ENCODE results near the gene GPR160. TPM values are rescaled to one million over a fixed set of nuclear protein-coding genes. Genes with fewer than 3 reads are reported as not detected.

Gene GPR160
- total and polyA plus RNA-seq, 9 of the 15 experiments (the other 6 are each of a cell fraction or from before 2014, with no cell fraction given), result 1.3 to 10.5 (median 8.3) TPM

GRCh38 chr3:170130532-170130931, 92.7 kb downstream of the GPR160 start (continued):
- TF ChIP-seq HOMEZ (CRISPR knock-in tag; IDR thresholded peaks at IDR 0.05) (no peak), POLR3G (IDR thresholded peaks at IDR 0.05; ENCODE audit: extremely low read depth, insufficient read length, insufficient replicate concordance) (no peak), STAT5A (IDR thresholded peaks at IDR 0.05; ENCODE audit: borderline replicate concordance, low read length) (no peak), PHTF2 (CRISPR knock-in tag; IDR thresholded peaks at IDR 0.05) (no peak), ZC3H11A (IDR thresholded peaks at IDR 0.05; ENCODE audit: low read depth, low read length) (no peak), BRF1 (IDR thresholded peaks at IDR 0.05; ENCODE audit: borderline replicate concordance, extremely low read depth, insufficient read length) (no peak), L3MBTL2 (IDR thresholded peaks at IDR 0.05) (peak; percentile 62), ZNF124 (CRISPR knock-in tag; IDR thresholded peaks at IDR 0.05) (no peak), RBM15 (IDR thresholded peaks at IDR 0.05; ENCODE audit: insufficient read depth, low read length) (no peak), LARP7 (IDR thresholded peaks at IDR 0.05) (no peak), SIN3A (IDR thresholded peaks at IDR 0.05; ENCODE audit: borderline replicate concordance in 2 of 2, control insufficient read depth in 1 of 2, low read depth in 2 of 2, low read length in 2 of 2) (no peak), SREBF2 (CRISPR knock-in tag; IDR thresholded peaks at IDR 0.05) (no peak), MEF2A (IDR thresholded peaks at IDR 0.05; ENCODE audit: control insufficient read depth, low read depth, low read length) (no peak), CEBPG (CRISPR knock-in tag; IDR thresholded peaks at IDR 0.05) (peak; percentile 16; the same call in 1 of the 2 replicates), CEBPG (tag; conservative IDR thresholded peaks at IDR 0.05 in 1 of 2, IDR thresholded peaks at IDR 0.05 in 1 of 2) (peak in 1 of 2 experiments; percentile 79; a peak in 2 of 4 replicates)
- TF ChIP-seq, protein P1, sequence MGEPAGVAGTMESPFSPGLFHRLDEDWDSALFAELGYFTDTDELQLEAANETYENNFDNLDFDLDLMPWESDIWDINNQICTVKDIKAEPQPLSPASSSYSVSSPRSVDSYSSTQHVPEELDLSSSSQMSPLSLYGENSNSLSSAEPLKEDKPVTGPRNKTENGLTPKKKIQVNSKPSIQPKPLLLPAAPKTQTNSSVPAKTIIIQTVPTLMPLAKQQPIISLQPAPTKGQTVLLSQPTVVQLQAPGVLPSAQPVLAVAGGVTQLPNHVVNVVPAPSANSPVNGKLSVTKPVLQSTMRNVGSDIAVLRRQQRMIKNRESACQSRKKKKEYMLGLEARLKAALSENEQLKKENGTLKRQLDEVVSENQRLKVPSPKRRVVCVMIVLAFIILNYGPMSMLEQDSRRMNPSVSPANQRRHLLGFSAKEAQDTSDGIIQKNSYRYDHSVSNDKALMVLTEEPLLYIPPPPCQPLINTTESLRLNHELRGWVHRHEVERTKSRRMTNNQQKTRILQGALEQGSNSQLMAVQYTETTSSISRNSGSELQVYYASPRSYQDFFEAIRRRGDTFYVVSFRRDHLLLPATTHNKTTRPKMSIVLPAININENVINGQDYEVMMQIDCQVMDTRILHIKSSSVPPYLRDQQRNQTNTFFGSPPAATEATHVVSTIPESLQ (CRISPR knock-in tag; IDR thresholded peaks at IDR 0.05), result no peak
- TF ChIP-seq, protein P2, sequence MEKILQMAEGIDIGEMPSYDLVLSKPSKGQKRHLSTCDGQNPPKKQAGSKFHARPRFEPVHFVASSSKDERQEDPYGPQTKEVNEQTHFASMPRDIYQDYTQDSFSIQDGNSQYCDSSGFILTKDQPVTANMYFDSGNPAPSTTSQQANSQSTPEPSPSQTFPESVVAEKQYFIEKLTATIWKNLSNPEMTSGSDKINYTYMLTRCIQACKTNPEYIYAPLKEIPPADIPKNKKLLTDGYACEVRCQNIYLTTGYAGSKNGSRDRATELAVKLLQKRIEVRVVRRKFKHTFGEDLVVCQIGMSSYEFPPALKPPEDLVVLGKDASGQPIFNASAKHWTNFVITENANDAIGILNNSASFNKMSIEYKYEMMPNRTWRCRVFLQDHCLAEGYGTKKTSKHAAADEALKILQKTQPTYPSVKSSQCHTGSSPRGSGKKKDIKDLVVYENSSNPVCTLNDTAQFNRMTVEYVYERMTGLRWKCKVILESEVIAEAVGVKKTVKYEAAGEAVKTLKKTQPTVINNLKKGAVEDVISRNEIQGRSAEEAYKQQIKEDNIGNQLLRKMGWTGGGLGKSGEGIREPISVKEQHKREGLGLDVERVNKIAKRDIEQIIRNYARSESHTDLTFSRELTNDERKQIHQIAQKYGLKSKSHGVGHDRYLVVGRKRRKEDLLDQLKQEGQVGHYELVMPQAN (IDR thresholded peaks at IDR 0.05; ENCODE audit: borderline replicate concordance), result no peak
- TF ChIP-seq, protein P3, sequence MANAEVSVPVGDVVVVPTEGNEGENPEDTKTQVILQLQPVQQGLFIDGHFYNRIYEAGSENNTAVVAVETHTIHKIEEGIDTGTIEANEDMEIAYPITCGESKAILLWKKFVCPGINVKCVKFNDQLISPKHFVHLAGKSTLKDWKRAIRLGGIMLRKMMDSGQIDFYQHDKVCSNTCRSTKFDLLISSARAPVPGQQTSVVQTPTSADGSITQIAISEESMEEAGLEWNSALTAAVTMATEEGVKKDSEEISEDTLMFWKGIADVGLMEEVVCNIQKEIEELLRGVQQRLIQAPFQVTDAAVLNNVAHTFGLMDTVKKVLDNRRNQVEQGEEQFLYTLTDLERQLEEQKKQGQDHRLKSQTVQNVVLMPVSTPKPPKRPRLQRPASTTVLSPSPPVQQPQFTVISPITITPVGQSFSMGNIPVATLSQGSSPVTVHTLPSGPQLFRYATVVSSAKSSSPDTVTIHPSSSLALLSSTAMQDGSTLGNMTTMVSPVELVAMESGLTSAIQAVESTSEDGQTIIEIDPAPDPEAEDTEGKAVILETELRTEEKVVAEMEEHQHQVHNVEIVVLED (CRISPR knock-in tag; IDR thresholded peaks at IDR 0.05), result no peak
- TF ChIP-seq, protein P4, sequence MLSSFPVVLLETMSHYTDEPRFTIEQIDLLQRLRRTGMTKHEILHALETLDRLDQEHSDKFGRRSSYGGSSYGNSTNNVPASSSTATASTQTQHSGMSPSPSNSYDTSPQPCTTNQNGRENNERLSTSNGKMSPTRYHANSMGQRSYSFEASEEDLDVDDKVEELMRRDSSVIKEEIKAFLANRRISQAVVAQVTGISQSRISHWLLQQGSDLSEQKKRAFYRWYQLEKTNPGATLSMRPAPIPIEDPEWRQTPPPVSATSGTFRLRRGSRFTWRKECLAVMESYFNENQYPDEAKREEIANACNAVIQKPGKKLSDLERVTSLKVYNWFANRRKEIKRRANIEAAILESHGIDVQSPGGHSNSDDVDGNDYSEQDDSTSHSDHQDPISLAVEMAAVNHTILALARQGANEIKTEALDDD (IDR thresholded peaks at IDR 0.05), result no peak
- TF ChIP-seq, protein P5, sequence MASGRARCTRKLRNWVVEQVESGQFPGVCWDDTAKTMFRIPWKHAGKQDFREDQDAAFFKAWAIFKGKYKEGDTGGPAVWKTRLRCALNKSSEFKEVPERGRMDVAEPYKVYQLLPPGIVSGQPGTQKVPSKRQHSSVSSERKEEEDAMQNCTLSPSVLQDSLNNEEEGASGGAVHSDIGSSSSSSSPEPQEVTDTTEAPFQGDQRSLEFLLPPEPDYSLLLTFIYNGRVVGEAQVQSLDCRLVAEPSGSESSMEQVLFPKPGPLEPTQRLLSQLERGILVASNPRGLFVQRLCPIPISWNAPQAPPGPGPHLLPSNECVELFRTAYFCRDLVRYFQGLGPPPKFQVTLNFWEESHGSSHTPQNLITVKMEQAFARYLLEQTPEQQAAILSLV (tag; IDR thresholded peaks at IDR 0.05), result 0 out of 2 replicates have a peak, but pooled peaks have one; percentile 29

Data from K562 (cell line).